B cell (primary cell): ENCODE results near the gene CPPED1. TPM values are rescaled to one million over a fixed set of nuclear protein-coding genes. Genes with fewer than 3 reads are reported as not detected.

Experiments
- ATAC-seq: fragments of 200-7000 bp; cut with Tn5 transposase; one replicate; pipeline ENCODE4 v1.10.0; 2021; ENCODE audit warnings: low read depth, mild to moderate bottlenecking, moderate number of reproducible peaks, moderate library complexity
- CTCF ChIA-PET: fragments of 350-600 bp; sonication (Branson Sonifier 250); formaldehyde crosslinking; loops from one replicate; lab custom pipeline; 2021; ENCODE audit warnings: antibody characterized with exemption, inconsistent platforms; lab: Charles Lee
- POLR2A ChIA-PET: fragments of 350-600 bp; sonication (Branson Sonifier 250); formaldehyde crosslinking; loops from one replicate; lab custom pipeline; 2021; ENCODE audit warnings: antibody characterized with exemption; lab: Charles Lee
- DNase-seq: peaks from one replicate; pipeline ENCODE4 v3.0.0; 2013
- H2AFZ ChIP-seq: 2 replicates; pipeline ENCODE4 v1.6.1; 2012; ENCODE audit warnings: mild to moderate bottlenecking, low read depth, low read length; ENCODE audit not compliant: insufficient read depth, poor library complexity, severe bottlenecking
- H3K27ac ChIP-seq, 2 donors: 1 replicate in 1 of 2; 2 replicates in 1 of 2; pipeline ENCODE4 v1.5.1; 2012 to 2013; ENCODE audit warnings: low read length in 2 of 2, mild to moderate bottlenecking in 2 of 2, moderate library complexity in 1 of 2
- H3K27me3 ChIP-seq, 4 experiments: fragments of 200-600 bp in 1 of 4; sonication (generic) in 1 of 4; replicated peaks in 1 of 4; 1 replicate in 2 of 4; 2 replicates in 2 of 4; pipeline versions ENCODE4 v1.6.1 to v1.7.0; 2013 to 2016; ENCODE audit warnings: low read length in 3 of 4, mild to moderate bottlenecking in 2 of 4, mixed read lengths in 1 of 4, moderate library complexity in 1 of 4; ENCODE audit not compliant: insufficient read depth in 4 of 4, control insufficient read depth in 3 of 4; ENCODE audit errors: control extremely low read depth in 1 of 4
- H3K36me3 ChIP-seq, 2 experiments: replicated peaks in 1 of 2; 1 replicate in 1 of 2; 2 replicates in 1 of 2; pipeline versions ENCODE4 v1.6.1 to v1.7.1; 2013; ENCODE audit warnings: low read length in 1 of 2; ENCODE audit not compliant: insufficient read depth in 2 of 2, control insufficient read depth in 1 of 2; ENCODE audit errors: control extremely low read depth in 1 of 2, extremely low read depth in 1 of 2
- H3K4me1 ChIP-seq, 2 donors: fragments of 200-600 bp in 1 of 2; sonication (generic) in 1 of 2; 1 replicate in 1 of 2; 2 replicates in 1 of 2; pipeline versions ENCODE4 v1.5.1 to v1.6.1; 2013 to 2017; ENCODE audit warnings: low read length in 2 of 2; ENCODE audit not compliant: control insufficient read depth in 2 of 2, insufficient read depth in 2 of 2
- H3K4me2 ChIP-seq: replicated peaks from 2 replicates; pipeline ENCODE3; 2012; ENCODE audit warnings: mild to moderate bottlenecking, low read depth, low read length; ENCODE audit not compliant: poor library complexity, severe bottlenecking
- H3K4me3 ChIP-seq, 5 experiments: fragments of 200-600 bp in 1 of 5; sonication (generic) in 1 of 5; 1 replicate in 3 of 5; 2 replicates in 2 of 5; pipeline versions ENCODE4 v1.5.1 to v1.7.0; 2011 to 2016; ENCODE audit warnings: low read length in 4 of 5, mild to moderate bottlenecking in 4 of 5, low read depth in 2 of 5, control low read depth in 1 of 5, moderate library complexity in 1 of 5; ENCODE audit not compliant: insufficient read depth in 1 of 5; ENCODE audit errors: control extremely low read depth in 1 of 5, extremely low read depth in 1 of 5
- H3K79me2 ChIP-seq: fragments of 200-600 bp; sonication (generic); one replicate; pipeline ENCODE4 v1.6.0; 2016; ENCODE audit warnings: low read length; ENCODE audit not compliant: control insufficient read depth, insufficient read depth
- H3K9ac ChIP-seq: fragments of 200-600 bp; sonication (generic); 2 replicates; pipeline ENCODE4 v1.6.1; 2017; ENCODE audit warnings: mild to moderate bottlenecking, low read length, moderate library complexity
- H3K9me3 ChIP-seq, 3 donors: one replicate each; pipeline versions ENCODE4 v1.6.1 to v1.7.1; 2013; ENCODE audit warnings: low read length in 2 of 3; ENCODE audit not compliant: control insufficient read depth in 2 of 3, insufficient read depth in 1 of 3; ENCODE audit errors: control extremely low read depth in 1 of 3
- H4K20me1 ChIP-seq: 2 replicates; pipeline ENCODE4 v1.6.0; 2012; ENCODE audit warnings: mild to moderate bottlenecking, low read length; ENCODE audit not compliant: insufficient read depth, control insufficient read depth, poor library complexity, severe bottlenecking
- H3K27ac Mint-ChIP-seq: one replicate; pipeline ENCODE4 v1.8.0; 2021; ENCODE audit warnings: mixed read lengths
- H3K27me3 Mint-ChIP-seq: one replicate; pipeline ENCODE4 v1.8.0; 2021; ENCODE audit warnings: mixed read lengths
- H3K4me1 Mint-ChIP-seq: one replicate; pipeline ENCODE4 v1.8.0; 2021; ENCODE audit warnings: mixed read lengths
- H3K4me3 Mint-ChIP-seq: one replicate; pipeline ENCODE4 v1.8.0; 2021; ENCODE audit warnings: mixed read lengths
- H3K9me3 Mint-ChIP-seq: one replicate; pipeline ENCODE4 v1.8.0; 2022; ENCODE audit warnings: mixed read lengths; ENCODE audit not compliant: insufficient read depth
- EZH2 ChIP-seq: IDR thresholded peaks from 2 replicates; pipeline ENCODE4 v1.6.1; 2012; ENCODE audit warnings: borderline replicate concordance, low read depth, mild to moderate bottlenecking, moderate library complexity, low read length; ENCODE audit not compliant: insufficient read depth, poor library complexity, severe bottlenecking
- WGBS: methylation state at CpG from one replicate; pipeline ENCODE4 v1.1.5; 2013; ENCODE audit warnings: missing lambda C conversion rate; ENCODE audit not compliant: insufficient coverage; 5-methylcytosine and 5-hydroxymethylcytosine counted together
- intact Hi-C: fragments of 100-400 bp; cut with micrococcal nuclease; formaldehyde crosslinking; loops from one replicate; pipeline ENCODE4 v1.10.0; 2022
- polyA plus RNA-seq: library from polyadenylated mRNA; depleted of rRNA; stranded (reverse); fragments of >200 nt; gene quantifications from 2 replicates; pipeline ENCODE4 v1.2.3, GENCODE V29; 2012
- total RNA-seq, 2 donors: library from RNA; stranded (reverse); fragments of 120-200 nt in 1 of 2; gene quantifications; 1 replicate in 1 of 2; 2 replicates in 1 of 2; pipeline versions ENCODE4 v1.2.3 to v1.2.4, GENCODE V29; 2013 to 2022
- TF ChIP-seq, protein P1 (sequence below): fragments of 200-600 bp; IDR thresholded peaks from one replicate; pipeline ENCODE4 v1.8.0; 2022; ENCODE audit warnings: antibody characterized with exemption, mild to moderate bottlenecking

CPPED1 gene
- total and polyA plus RNA-seq, 2 donors (not counting 1 experiment from before 2014, with no cell fraction given): 5.9 to 11.3 TPM

- Histone ChIP-seq H3K4me1 (no peaks in the 10 kb centered on the region), H3K9me3 (peaks cover 0 to 13% (median 0%) of the 10 kb centered on the region in 3 donors), H3K36me3 (no peaks in the 10 kb centered on the region), H3K79me2 (no peaks in the 10 kb centered on the region), H2AFZ (no peak overlapping the region), H3K27ac (no peak overlapping the region), H3K4me3 (no peak overlapping the region), H3K4me2 (no peak overlapping the region), H3K9ac (no peak overlapping the region), H3K27me3 (no peaks in the 10 kb centered on the region), H4K20me1 (no peaks in the 10 kb centered on the region)
- Mint-ChIP-seq H3K9me3 (no peaks in the 10 kb centered on the region), H3K4me3 (no peak overlapping the region), H3K4me1 (peaks cover 2% of the 10 kb centered on the region), H3K27me3 (no peaks in the 10 kb centered on the region), H3K27ac (no peak overlapping the region)
- WGBS: 98% methylated on average over 6 of the region's 8 CpGs
- POLR2A ChIA-PET: no interaction called here
- no peak for DNase-seq
- CTCF ChIA-PET: no interaction called here
- no peak for TF ChIP-seq EZH2
- TF ChIP-seq, protein P1, sequence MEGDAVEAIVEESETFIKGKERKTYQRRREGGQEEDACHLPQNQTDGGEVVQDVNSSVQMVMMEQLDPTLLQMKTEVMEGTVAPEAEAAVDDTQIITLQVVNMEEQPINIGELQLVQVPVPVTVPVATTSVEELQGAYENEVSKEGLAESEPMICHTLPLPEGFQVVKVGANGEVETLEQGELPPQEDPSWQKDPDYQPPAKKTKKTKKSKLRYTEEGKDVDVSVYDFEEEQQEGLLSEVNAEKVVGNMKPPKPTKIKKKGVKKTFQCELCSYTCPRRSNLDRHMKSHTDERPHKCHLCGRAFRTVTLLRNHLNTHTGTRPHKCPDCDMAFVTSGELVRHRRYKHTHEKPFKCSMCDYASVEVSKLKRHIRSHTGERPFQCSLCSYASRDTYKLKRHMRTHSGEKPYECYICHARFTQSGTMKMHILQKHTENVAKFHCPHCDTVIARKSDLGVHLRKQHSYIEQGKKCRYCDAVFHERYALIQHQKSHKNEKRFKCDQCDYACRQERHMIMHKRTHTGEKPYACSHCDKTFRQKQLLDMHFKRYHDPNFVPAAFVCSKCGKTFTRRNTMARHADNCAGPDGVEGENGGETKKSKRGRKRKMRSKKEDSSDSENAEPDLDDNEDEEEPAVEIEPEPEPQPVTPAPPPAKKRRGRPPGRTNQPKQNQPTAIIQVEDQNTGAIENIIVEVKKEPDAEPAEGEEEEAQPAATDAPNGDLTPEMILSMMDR: no peak
- intact Hi-C loops: no loop called here
- no peak for ATAC-seq
Observed at GRCh38 chr16:12724226-12724625, 79.5 kb downstream of the CPPED1 start.

DNA sequence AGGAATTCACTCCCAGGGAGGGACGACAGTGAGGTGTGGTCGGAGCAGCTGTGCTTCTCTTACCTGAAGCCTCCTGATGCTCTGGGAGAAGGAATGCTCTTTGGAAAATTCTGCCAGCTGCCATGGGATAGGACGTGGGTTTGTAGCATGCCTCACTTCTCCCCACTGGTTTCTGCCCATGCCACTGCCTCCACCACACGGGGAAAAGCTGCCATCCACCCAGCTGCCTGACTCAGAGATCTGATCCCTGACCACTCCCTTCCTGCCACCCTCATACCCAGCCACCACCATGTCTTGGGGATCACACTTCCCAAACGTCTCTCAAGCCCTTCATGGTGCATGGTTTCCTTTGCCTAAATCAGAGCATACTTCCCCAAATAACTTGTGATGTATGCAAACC, 80.0 kb downstream of the CPPED1 start:
- Mint-ChIP-seq H3K4me1 (peaks cover 2% of the 10 kb centered on the region), H3K27ac (no peak overlapping the region), H3K27me3 (no peaks in the 10 kb centered on the region), H3K9me3 (no peaks in the 10 kb centered on the region), H3K4me3 (no peak overlapping the region)
- H4K20me1 ChIP-seq: no peaks in the 10 kb centered on the region
- ChIA-PET CTCF (no interaction called here), POLR2A (no interaction called here)
- WGBS: 67% methylated on average over 5 of the region's 5 CpGs
- no peak overlapping the region for H3K4me3 ChIP-seq
- no peaks in the 10 kb centered on the region for H3K36me3 ChIP-seq
- H3K9ac ChIP-seq: no peak overlapping the region
- peaks cover 0 to 18% (median 0%) of the 10 kb centered on the region in 3 donors for H3K9me3 ChIP-seq
- ATAC-seq (no peak), DNase-seq (no peak)
- H2AFZ ChIP-seq: no peak overlapping the region
- no peak overlapping the region for H3K4me2 ChIP-seq
- no peaks in the 10 kb centered on the region for H3K79me2 ChIP-seq
- H3K4me1 ChIP-seq: no peaks in the 10 kb centered on the region
- H3K27ac ChIP-seq: no peak overlapping the region
- no peak for TF ChIP-seq EZH2
- TF ChIP-seq, protein P1: no peak
- intact Hi-C loops: no loop called here
- H3K27me3 ChIP-seq: no peaks in the 10 kb centered on the region
